ENCODE measurements around the gene EVA1C.

GRCh38 chr21:32475162-32475812, 62.8 kb downstream of the EVA1C start:
- TF ChIP-seq CTCF (IDR thresholded peaks at IDR 0.05) (no peak), POLR2AphosphoS5 (IDR thresholded peaks at IDR 0.05) (no peak), POLR2A (IDR thresholded peaks at IDR 0.05) (no peak)
